Right renal cortex interstitium (tissue), 3 donors: ENCODE measurements around the gene GLCCI1. TPM values are rescaled to one million over a fixed set of nuclear protein-coding genes. Genes with fewer than 3 reads are reported as not detected.

Source experiments
- DNase-seq, 3 donors: peaks; one replicate each; pipeline ENCODE4 v3.0.0-alpha.2; 2013; ENCODE audit warnings: low read depth in 3 of 3, low spot score in 2 of 3
- polyA plus RNA-seq, 3 donors: library from polyadenylated mRNA; unstranded; fragments of 120-200 nt; gene quantifications; one replicate each; pipeline ENCODE4 v1.2.1, GENCODE V29; 2013; ENCODE audit not compliant: insufficient read length in 3 of 3

The GLCCI1 gene
- polyA plus RNA-seq, 3 donors = 32.4 to 36.1 (median 33.9) TPM

GRCh38 chr7:8126601-8127167, 158.1 kb downstream of the GLCCI1 start:
- no peak for DNase-seq

GRCh38 chr7:8128449-8129317, 160.1 kb downstream of the GLCCI1 start:
- no peak for DNase-seq

- no peak for DNase-seq
Observed at GRCh38 chr7:8129318-8129659, 160.7 kb downstream of the GLCCI1 start.

- no peak for DNase-seq
Observed at GRCh38 chr7:8130663-8131062, 162.1 kb downstream of the GLCCI1 start.

GRCh38 chr7:8131694-8132605, 163.4 kb downstream of the GLCCI1 start:
- no peak for DNase-seq

GRCh38 chr7:8133188-8133848, 164.7 kb downstream of the GLCCI1 start:
- no peak for DNase-seq

GRCh38 chr7:8134089-8134733, 165.6 kb downstream of the GLCCI1 start:
- DNase-seq = no peak

GRCh38 chr7:8135417-8135816, 166.8 kb downstream of the GLCCI1 start:
- no peak for DNase-seq

- no peak for DNase-seq
Observed at GRCh38 chr7:8136051-8136730, 167.6 kb downstream of the GLCCI1 start.
